Measurements from ENCODE around the gene PLEKHA6. TPM values are rescaled to one million over a fixed set of nuclear protein-coding genes. Genes with fewer than 3 reads are reported as not detected.

The PLEKHA6 gene
- total RNA-seq, 1 experiment from 2014 or later = 5.5 TPM

- Histone ChIP-seq H3K27me3 (ENCODE audit: control insufficient read depth, insufficient read depth, low read length) (no peaks in the 10 kb centered on the region), H3K4me3 (ENCODE audit: low read depth in 2 of 2, low read length in 2 of 2) (no peak overlapping the region), H3K36me3 (ENCODE audit: control insufficient read depth, insufficient read depth, low read length) (no peaks in the 10 kb centered on the region), H3K4me1 (ENCODE audit: control insufficient read depth, insufficient read depth, low read length) (no peaks in the 10 kb centered on the region), H3K9me3 (ENCODE audit: control insufficient read depth, insufficient read depth, low read depth, low read length) (no peaks in the 10 kb centered on the region), H3K27ac (ENCODE audit: low read length) (no peak overlapping the region)
- in situ Hi-C loops (cut with HindIII; ENCODE audit: low pct_unique_long_range_greater_than_20kb, low sequenced_read_pairs) = no loop called here
- BruUV-seq (replicated peaks) = no TSS peak
- ATAC-seq = peak; percentile 97
- ChIA-PET POLR2A (no interaction called here), CTCF (interaction anchor here (0.6 to 2.1 kb wide), 7 partner anchors 9 to 191 kb away, joined by 3 to 8 read pairs (median 4); no protein-coding TSS in a partner anchor)
- 0 out of 4 replicates have a peak, but pooled peaks of 1 of the 2 experiments have one; percentile 8 for TF ChIP-seq REST (IDR thresholded peaks at IDR 0.05; ENCODE audit: insufficient read depth in 1 of 2, low read depth in 2 of 2, low read length in 1 of 2)
- no peak for TF ChIP-seq TCF7L2 (IDR thresholded peaks at IDR 0.05; ENCODE audit: low read depth, low read length)
- TF ChIP-seq POLR2AphosphoS5 (IDR thresholded peaks at IDR 0.05; ENCODE audit: low read depth, low read length) = no peak
- TF ChIP-seq SIN3A (IDR thresholded peaks at IDR 0.05; ENCODE audit: borderline replicate concordance, insufficient read depth, low read depth, low read length) = no peak
- TF ChIP-seq, protein P1, sequence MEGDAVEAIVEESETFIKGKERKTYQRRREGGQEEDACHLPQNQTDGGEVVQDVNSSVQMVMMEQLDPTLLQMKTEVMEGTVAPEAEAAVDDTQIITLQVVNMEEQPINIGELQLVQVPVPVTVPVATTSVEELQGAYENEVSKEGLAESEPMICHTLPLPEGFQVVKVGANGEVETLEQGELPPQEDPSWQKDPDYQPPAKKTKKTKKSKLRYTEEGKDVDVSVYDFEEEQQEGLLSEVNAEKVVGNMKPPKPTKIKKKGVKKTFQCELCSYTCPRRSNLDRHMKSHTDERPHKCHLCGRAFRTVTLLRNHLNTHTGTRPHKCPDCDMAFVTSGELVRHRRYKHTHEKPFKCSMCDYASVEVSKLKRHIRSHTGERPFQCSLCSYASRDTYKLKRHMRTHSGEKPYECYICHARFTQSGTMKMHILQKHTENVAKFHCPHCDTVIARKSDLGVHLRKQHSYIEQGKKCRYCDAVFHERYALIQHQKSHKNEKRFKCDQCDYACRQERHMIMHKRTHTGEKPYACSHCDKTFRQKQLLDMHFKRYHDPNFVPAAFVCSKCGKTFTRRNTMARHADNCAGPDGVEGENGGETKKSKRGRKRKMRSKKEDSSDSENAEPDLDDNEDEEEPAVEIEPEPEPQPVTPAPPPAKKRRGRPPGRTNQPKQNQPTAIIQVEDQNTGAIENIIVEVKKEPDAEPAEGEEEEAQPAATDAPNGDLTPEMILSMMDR (IDR thresholded peaks at IDR 0.05) = peak; percentile 97
- peak; percentile 25 for DNase-seq (ENCODE audit: low read depth, low spot score)
- intact Hi-C loops (cut with micrococcal nuclease; ENCODE audit: unreplicated experiment) = loop anchor here (1.0 to 5.0 kb wide), 2 partner anchors 45 to 345 kb away; partner anchors contain the start of gene SNRPE
Measured at GRCh38 chr1:204207136-204207616, 152.6 kb downstream of the PLEKHA6 start.

- DNase-seq (ENCODE audit: low read depth, low spot score) = no peak
- no peak overlapping the region for H3K4me3 ChIP-seq (ENCODE audit: low read depth in 2 of 2, low read length in 2 of 2)
- ATAC-seq = no peak
- in situ Hi-C loops (cut with HindIII; ENCODE audit: low pct_unique_long_range_greater_than_20kb, low sequenced_read_pairs) = no loop called here
- H3K9me3 ChIP-seq (ENCODE audit: control insufficient read depth, insufficient read depth, low read depth, low read length) = no peaks in the 10 kb centered on the region
- H3K27me3 ChIP-seq (ENCODE audit: control insufficient read depth, insufficient read depth, low read length) = no peaks in the 10 kb centered on the region
- no peaks in the 10 kb centered on the region for H3K36me3 ChIP-seq (ENCODE audit: control insufficient read depth, insufficient read depth, low read length)
- ChIA-PET POLR2A (interaction anchor here (0.6 kb wide), 1 partner anchor 37 kb away, joined by 3 read pairs; no protein-coding TSS in a partner anchor), CTCF (interaction anchor here (2.0 to 2.1 kb wide), 2 partner anchors 43 to 192 kb away, joined by 4 to 8 read pairs; no protein-coding TSS in a partner anchor)
- no peak overlapping the region for H3K27ac ChIP-seq (ENCODE audit: low read length)
- intact Hi-C loops (cut with micrococcal nuclease; ENCODE audit: unreplicated experiment) = loop anchor here (5.0 kb wide), 1 partner anchor 344 kb away; the partner anchor contains the start of gene SNRPE
- BruUV-seq (replicated peaks) = no TSS peak
- TF ChIP-seq POLR2AphosphoS5 (IDR thresholded peaks at IDR 0.05; ENCODE audit: low read depth, low read length) = no peak
- TF ChIP-seq, protein P1 (IDR thresholded peaks at IDR 0.05) = no peak
- TF ChIP-seq REST (IDR thresholded peaks at IDR 0.05; ENCODE audit: insufficient read depth in 1 of 2, low read depth in 2 of 2, low read length in 1 of 2) = no peak
- TF ChIP-seq TCF7L2 (IDR thresholded peaks at IDR 0.05; ENCODE audit: low read depth, low read length) = no peak
- TF ChIP-seq SIN3A (IDR thresholded peaks at IDR 0.05; ENCODE audit: borderline replicate concordance, insufficient read depth, low read depth, low read length) = no peak
- no peaks in the 10 kb centered on the region for H3K4me1 ChIP-seq (ENCODE audit: control insufficient read depth, insufficient read depth, low read length)
Measured at GRCh38 chr1:204206121-204206520, 153.6 kb downstream of the PLEKHA6 start.

All from Panc1 (cell line).